ENCODE results near the gene ATP2C2. TPM values are rescaled to one million over a fixed set of nuclear protein-coding genes. Genes with fewer than 3 reads are reported as not detected.

The ATP2C2 gene
- total RNA-seq, 6 experiments from 2014 or later, result 0.18 to 0.51 (median 0.32) TPM; not detected in 2

DNA sequence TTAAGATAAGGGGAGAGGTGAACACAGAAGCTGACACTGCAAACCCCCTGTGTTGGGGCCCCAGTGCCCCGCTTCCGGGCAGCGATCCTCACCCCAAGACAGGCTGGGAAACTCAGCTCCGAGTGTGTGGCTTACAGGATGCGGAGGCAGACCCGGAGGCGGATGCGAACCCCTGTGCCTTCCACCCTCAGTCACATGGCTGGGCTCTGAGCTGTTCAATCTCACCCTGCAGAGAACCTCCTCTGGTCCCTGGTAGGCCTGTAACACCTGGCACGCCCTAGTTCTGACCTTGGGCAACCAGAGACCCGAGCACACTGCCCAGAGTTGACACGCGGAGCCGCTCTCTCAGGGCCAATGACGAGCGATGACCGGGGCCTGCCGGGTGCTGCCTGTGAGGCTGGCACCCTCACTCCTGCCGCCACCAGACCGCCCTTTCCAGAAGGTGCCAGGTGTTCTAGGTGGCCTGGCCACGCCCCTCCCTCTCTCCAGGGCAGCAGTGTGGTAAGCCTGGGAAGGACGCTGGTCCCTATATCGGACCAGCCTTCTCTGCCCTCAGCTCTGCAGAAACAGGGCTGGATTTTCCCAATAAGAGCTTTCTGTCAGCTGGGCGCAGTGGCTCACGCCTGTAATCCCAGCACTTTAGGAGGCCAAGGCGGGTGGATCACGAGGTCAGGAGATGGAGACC lies 112.9 kb downstream of the ATP2C2 start:
- no peak overlapping the region for H3K27ac ChIP-seq
- WGBS (ENCODE audit: insufficient coverage, low coverage, low lambda C conversion rate, missing lambda C conversion rate), result 81% methylated on average over 4 of the region's 26 CpGs
- no peak for TF ChIP-seq POLR2A (IDR thresholded peaks at IDR 0.05)
- TF ChIP-seq, protein P1, sequence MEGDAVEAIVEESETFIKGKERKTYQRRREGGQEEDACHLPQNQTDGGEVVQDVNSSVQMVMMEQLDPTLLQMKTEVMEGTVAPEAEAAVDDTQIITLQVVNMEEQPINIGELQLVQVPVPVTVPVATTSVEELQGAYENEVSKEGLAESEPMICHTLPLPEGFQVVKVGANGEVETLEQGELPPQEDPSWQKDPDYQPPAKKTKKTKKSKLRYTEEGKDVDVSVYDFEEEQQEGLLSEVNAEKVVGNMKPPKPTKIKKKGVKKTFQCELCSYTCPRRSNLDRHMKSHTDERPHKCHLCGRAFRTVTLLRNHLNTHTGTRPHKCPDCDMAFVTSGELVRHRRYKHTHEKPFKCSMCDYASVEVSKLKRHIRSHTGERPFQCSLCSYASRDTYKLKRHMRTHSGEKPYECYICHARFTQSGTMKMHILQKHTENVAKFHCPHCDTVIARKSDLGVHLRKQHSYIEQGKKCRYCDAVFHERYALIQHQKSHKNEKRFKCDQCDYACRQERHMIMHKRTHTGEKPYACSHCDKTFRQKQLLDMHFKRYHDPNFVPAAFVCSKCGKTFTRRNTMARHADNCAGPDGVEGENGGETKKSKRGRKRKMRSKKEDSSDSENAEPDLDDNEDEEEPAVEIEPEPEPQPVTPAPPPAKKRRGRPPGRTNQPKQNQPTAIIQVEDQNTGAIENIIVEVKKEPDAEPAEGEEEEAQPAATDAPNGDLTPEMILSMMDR (IDR thresholded peaks at IDR 0.05), result no peak
- H3K4me3 ChIP-seq, result no peak overlapping the region
- intact Hi-C loops (cut with DNase I), result loop anchor here in 1 of 2 donors (5.0 kb wide), 1 partner anchor 204 kb away; no protein-coding TSS in a partner anchor
- no peaks in the 10 kb centered on the region for H3K4me1 ChIP-seq
- H3K36me3 ChIP-seq, result no peaks in the 10 kb centered on the region
- ATAC-seq, result no peak
- DNase-seq, result no peak
- H3K27me3 ChIP-seq, result no peaks in the 10 kb centered on the region
- H3K9me3 ChIP-seq, result no peaks in the 10 kb centered on the region

DNA sequence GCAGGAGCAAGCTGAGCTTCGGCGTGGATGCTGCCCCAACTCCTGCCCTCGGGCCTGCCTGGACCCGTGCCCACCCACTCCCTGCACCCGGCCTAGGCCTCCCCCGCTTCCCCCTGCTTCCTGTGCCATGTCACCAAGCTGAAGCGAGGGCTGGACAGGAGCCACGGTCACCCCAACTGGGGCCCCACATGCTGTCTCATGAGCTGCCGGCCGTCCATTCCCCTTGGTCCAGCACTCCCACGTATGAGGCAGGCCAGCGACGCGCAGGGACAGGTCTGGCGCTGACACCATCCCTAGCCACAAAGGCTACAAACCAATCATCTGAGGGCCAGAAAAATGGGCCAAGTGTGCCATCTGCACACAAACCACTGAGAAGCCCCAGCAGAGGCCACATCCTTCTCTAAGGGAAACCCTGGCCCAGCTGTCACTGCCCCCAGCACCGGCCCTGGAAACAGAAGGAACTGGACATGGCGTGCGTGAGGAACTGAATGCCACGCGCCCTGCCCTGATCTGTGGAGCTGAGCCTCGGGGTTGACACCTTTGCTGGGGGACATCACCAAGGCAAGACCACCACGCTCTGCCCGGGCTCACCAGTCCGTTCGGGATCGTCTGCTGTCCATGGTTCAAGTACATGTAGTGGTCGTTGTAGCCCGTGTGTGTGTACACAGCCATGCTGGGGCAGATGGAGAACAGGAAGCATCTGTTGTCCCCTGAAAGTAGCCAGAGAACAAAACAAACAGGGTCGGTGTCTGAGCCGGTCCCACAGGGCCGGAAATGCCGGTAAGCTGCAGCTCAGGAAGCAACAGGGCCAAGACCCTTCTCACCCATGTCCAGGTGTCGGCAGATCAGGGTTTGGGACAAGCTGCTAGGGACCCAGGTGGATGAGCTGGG lies 113.9 kb downstream of the ATP2C2 start:
- Histone ChIP-seq H3K27ac (no peak overlapping the region), H3K4me3 (no peak overlapping the region), H3K27me3 (no peaks in the 10 kb centered on the region), H3K36me3 (no peaks in the 10 kb centered on the region), H3K4me1 (no peaks in the 10 kb centered on the region), H3K9me3 (no peaks in the 10 kb centered on the region)
- 86% methylated on average over 4 of the region's 33 CpGs for WGBS (ENCODE audit: insufficient coverage, low coverage, low lambda C conversion rate, missing lambda C conversion rate)
- ATAC-seq (no peak), DNase-seq (peak in 1 of 3 donors; percentile 45)
- intact Hi-C loops (cut with DNase I), result loop anchor here in 1 of 2 donors (5.0 kb wide), 1 partner anchor 205 kb away; no protein-coding TSS in a partner anchor
- TF ChIP-seq, protein P1 (IDR thresholded peaks at IDR 0.05), result no peak
- TF ChIP-seq POLR2A (IDR thresholded peaks at IDR 0.05), result no peak

DNA sequence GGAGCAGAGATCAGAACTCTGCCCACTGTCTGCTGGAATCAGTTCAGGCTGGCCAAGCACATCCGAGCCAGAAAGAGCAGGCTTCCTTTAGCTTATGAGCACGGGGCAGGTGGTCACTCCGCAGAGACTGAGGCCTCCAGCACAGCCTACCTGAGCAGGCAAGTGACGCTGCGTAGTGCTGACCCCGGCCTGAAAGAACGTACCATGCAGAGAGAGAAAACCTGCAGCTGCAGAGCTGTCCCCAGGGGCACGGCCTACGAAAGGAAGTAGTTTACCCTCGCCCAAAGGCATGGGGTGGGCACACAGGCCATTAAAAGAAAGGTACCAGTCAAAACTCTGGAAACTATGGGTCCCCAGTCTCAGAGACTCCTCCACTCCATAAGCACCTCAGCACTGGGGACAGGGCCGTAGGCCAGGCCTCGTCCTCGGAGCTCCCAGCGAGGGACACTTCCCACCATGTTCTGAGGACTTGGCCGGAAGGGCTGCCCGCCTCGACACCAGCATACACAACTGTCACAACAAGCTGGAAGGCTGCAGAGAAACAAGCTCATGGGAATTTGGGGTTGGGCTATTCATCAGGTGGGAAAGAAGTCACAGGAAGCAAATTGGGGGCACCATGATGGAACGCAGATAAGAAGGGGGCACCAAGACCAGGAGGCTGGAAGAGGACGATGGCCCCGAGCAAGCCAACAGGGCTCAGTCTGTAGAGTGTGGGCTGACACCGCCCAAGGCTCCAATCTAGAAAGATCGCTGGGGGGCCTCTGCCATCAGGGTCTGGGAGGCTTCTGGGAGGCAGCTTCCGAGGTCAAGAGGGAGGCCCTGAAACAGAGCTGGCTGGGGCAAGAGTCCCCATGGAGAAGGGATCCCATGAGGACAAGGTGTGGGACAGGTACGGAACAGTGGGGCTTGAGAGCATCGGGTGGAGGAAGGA lies 114.9 kb downstream of the ATP2C2 start:
- Histone ChIP-seq H3K27me3 (no peaks in the 10 kb centered on the region), H3K27ac (no peak overlapping the region), H3K9me3 (no peaks in the 10 kb centered on the region), H3K4me1 (no peaks in the 10 kb centered on the region), H3K36me3 (no peaks in the 10 kb centered on the region), H3K4me3 (no peak overlapping the region)
- WGBS (ENCODE audit: insufficient coverage, low coverage, low lambda C conversion rate, missing lambda C conversion rate), result 88% methylated on average over 11 of the region's 25 CpGs
- intact Hi-C loops (cut with DNase I), result loop anchor here in 1 of 2 donors (5.0 kb wide), 1 partner anchor 206 kb away; no protein-coding TSS in a partner anchor
- TF ChIP-seq, protein P1 (IDR thresholded peaks at IDR 0.05), result no peak
- no peak for TF ChIP-seq POLR2A (IDR thresholded peaks at IDR 0.05)
- ATAC-seq (no peak), DNase-seq (peak in 1 of 3 donors; percentile 36)

Data from right lobe of liver (tissue), 6 donors.